H9 (cell line): ENCODE results near the gene RHBDF1. TPM values are rescaled to one million over a fixed set of nuclear protein-coding genes. Genes with fewer than 3 reads are reported as not detected.

Source experiments
- DNase-seq: peaks from one replicate; pipeline ENCODE4 v3.0.0-alpha.2; 2017
- H2AFZ ChIP-seq: one replicate; pipeline ENCODE4 v1.6.1; 2013; ENCODE audit warnings: mild to moderate bottlenecking, low read length, control low read depth, moderate library complexity
- H2AK5ac ChIP-seq: 2 replicates; pipeline ENCODE4 v1.6.1; 2013; ENCODE audit warnings: low read length, control low read depth, mixed read lengths; ENCODE audit not compliant: insufficient read length
- H2BK120ac ChIP-seq: one replicate; pipeline ENCODE4 v1.6.1; 2013; ENCODE audit warnings: low read depth, mild to moderate bottlenecking, low read length, control low read depth, inconsistent platforms; ENCODE audit not compliant: poor library complexity, severe bottlenecking
- H2BK12ac ChIP-seq: 2 replicates; pipeline ENCODE4 v1.6.1; 2013; ENCODE audit warnings: low read length, control low read depth, mixed read lengths, low read depth; ENCODE audit not compliant: insufficient read length
- H2BK15ac ChIP-seq: 2 replicates; pipeline ENCODE4 v1.6.1; 2013; ENCODE audit warnings: low read depth, low read length, control low read depth
- H2BK20ac ChIP-seq: one replicate; pipeline ENCODE4 v1.6.1; 2013; ENCODE audit warnings: low read depth, mild to moderate bottlenecking, low read length, control low read depth, inconsistent platforms; ENCODE audit not compliant: poor library complexity, severe bottlenecking
- H2BK5ac ChIP-seq: 2 replicates; pipeline ENCODE4 v1.6.1; 2013; ENCODE audit warnings: low read length, control low read depth, mixed read lengths; ENCODE audit not compliant: insufficient read length
- H3K14ac ChIP-seq: 2 replicates; pipeline ENCODE4 v1.6.1; 2013; ENCODE audit warnings: low read length, control low read depth; ENCODE audit not compliant: insufficient read depth
- H3K18ac ChIP-seq: 2 replicates; pipeline ENCODE4 v1.6.1; 2013; ENCODE audit warnings: low read depth, mild to moderate bottlenecking, mixed read lengths, low read length, control low read depth; ENCODE audit not compliant: insufficient read length
- H3K23ac ChIP-seq: 2 replicates; pipeline ENCODE4 v1.6.1; 2013; ENCODE audit warnings: low read length, control low read depth, mixed read lengths, low read depth; ENCODE audit not compliant: insufficient read length
- H3K23me2 ChIP-seq: 2 replicates; pipeline ENCODE4 v1.6.1; 2013; ENCODE audit warnings: low read depth, mild to moderate bottlenecking, mixed read lengths, low read length, control low read depth; ENCODE audit not compliant: insufficient read length, poor library complexity, severe bottlenecking
- H3K27ac ChIP-seq: 2 replicates; pipeline ENCODE4 v1.5.1; 2013; ENCODE audit warnings: low read length, control low read depth, mixed read lengths, low read depth; ENCODE audit not compliant: insufficient read length
- H3K27me3 ChIP-seq: 2 replicates; pipeline ENCODE4 v1.6.1; 2013; ENCODE audit warnings: low read length, control low read depth, inconsistent platforms; ENCODE audit not compliant: insufficient read depth
- H3K4ac ChIP-seq: 2 replicates; pipeline ENCODE4 v1.6.1; 2013; ENCODE audit warnings: low read depth, mild to moderate bottlenecking, control low read depth, inconsistent platforms, low read length, moderate library complexity
- H3K4me1 ChIP-seq: 2 replicates; pipeline ENCODE4 v1.6.1; 2013; ENCODE audit warnings: low read length, control low read depth, inconsistent platforms; ENCODE audit not compliant: insufficient read depth
- H3K4me2 ChIP-seq: 2 replicates; pipeline ENCODE4 v1.6.1; 2013; ENCODE audit warnings: low read length, control low read depth, mixed read lengths; ENCODE audit not compliant: insufficient read length, insufficient read depth
- H3K56ac ChIP-seq: 2 replicates; pipeline ENCODE4 v1.6.1; 2013; ENCODE audit warnings: low read depth, mild to moderate bottlenecking, mixed read lengths, low read length, control low read depth; ENCODE audit not compliant: insufficient read length
- H3K79me1 ChIP-seq: 2 replicates; pipeline ENCODE4 v1.6.1; 2013; ENCODE audit warnings: low read depth, mild to moderate bottlenecking, moderate library complexity, low read length, control low read depth, inconsistent platforms; ENCODE audit not compliant: insufficient read depth, poor library complexity, severe bottlenecking
- H3K79me2 ChIP-seq: 2 replicates; pipeline ENCODE4 v1.6.1; 2013; ENCODE audit warnings: low read length, control low read depth, inconsistent platforms; ENCODE audit not compliant: insufficient read depth
- H3K9ac ChIP-seq: 2 replicates; pipeline ENCODE4 v1.6.1; 2013; ENCODE audit warnings: low read length, control low read depth, mixed read lengths; ENCODE audit not compliant: insufficient read length; ENCODE audit errors: extremely low read depth
- H3K9me3 ChIP-seq: one replicate; pipeline ENCODE4 v1.6.1; 2013; ENCODE audit warnings: low read depth, low read length, inconsistent platforms; ENCODE audit not compliant: control insufficient read depth
- H3T11ph ChIP-seq: one replicate; pipeline ENCODE4 v1.6.1; 2013; ENCODE audit warnings: mild to moderate bottlenecking, low read length, control low read depth, inconsistent platforms
- H4K20me1 ChIP-seq: one replicate; pipeline ENCODE4 v1.6.1; 2013; ENCODE audit not compliant: control insufficient read depth, insufficient read length, insufficient read depth
- H4K5ac ChIP-seq: 2 replicates; pipeline ENCODE4 v1.6.1; 2013; ENCODE audit warnings: low read depth, mild to moderate bottlenecking, mixed read lengths, low read length, control low read depth; ENCODE audit not compliant: insufficient read length
- H4K8ac ChIP-seq: replicated peaks from 2 replicates; pipeline ENCODE4 v1.6.1; 2013; ENCODE audit warnings: low read length, control low read depth, mixed read lengths, low read depth; ENCODE audit not compliant: insufficient read length
- H4K91ac ChIP-seq: 2 replicates; pipeline ENCODE4 v1.6.1; 2013; ENCODE audit warnings: low read depth, mild to moderate bottlenecking, moderate library complexity, mixed read lengths, low read length, control low read depth; ENCODE audit not compliant: insufficient read length
- H3K27ac Mint-ChIP-seq, 3 experiments: 2 replicates in 2 of 3; 3 replicates in 1 of 3; pipeline ENCODE4 v1.8.0; 2020 to 2021; ENCODE audit warnings: mixed read lengths in 3 of 3, mild to moderate bottlenecking in 1 of 3, moderate library complexity in 1 of 3
- H3K27me3 Mint-ChIP-seq: 2 replicates; pipeline ENCODE4 v1.8.0; 2021; ENCODE audit warnings: low read depth, mild to moderate bottlenecking, moderate library complexity, mixed read lengths
- H3K36me3 Mint-ChIP-seq, 3 experiments: 2 replicates in 2 of 3; 3 replicates in 1 of 3; pipeline ENCODE4 v1.8.0; 2020 to 2021; ENCODE audit warnings: low read depth in 3 of 3, mixed read lengths in 3 of 3; ENCODE audit not compliant: insufficient read depth in 1 of 3
- H3K4me1 Mint-ChIP-seq, 2 experiments: 2 replicates each; pipeline ENCODE4 v1.8.0; 2020; ENCODE audit warnings: mixed read lengths in 2 of 2
- H3K4me3 Mint-ChIP-seq, 2 experiments: 2 replicates in 1 of 2; 3 replicates in 1 of 2; pipeline ENCODE4 v1.8.0; 2020 to 2021; ENCODE audit warnings: mild to moderate bottlenecking in 2 of 2, mixed read lengths in 2 of 2, moderate library complexity in 1 of 2
- H3K9me3 Mint-ChIP-seq, 2 experiments: 2 replicates in 1 of 2; 3 replicates in 1 of 2; pipeline ENCODE4 v1.8.0; 2020; ENCODE audit warnings: mild to moderate bottlenecking in 2 of 2, mixed read lengths in 2 of 2, moderate library complexity in 1 of 2
- WGBS: extraction: QIAGEN DNeasy Blood & Tissue Kit; methylation state at CpG from one replicate; pipeline ENCODE4 v1.1.7; 2013; ENCODE audit warnings: missing lambda C conversion rate, low lambda C conversion rate, mixed read lengths; ENCODE audit not compliant: insufficient read length; ENCODE audit errors: extremely low coverage; 5-methylcytosine and 5-hydroxymethylcytosine counted together
- total RNA-seq: library from RNA; stranded (reverse); gene quantifications from 2 replicates; pipeline ENCODE4 v1.2.1, GENCODE V29; 2021
- TF ChIP-seq, protein P1 (sequence below): fragments of 200-600 bp; sonication (generic); conservative IDR thresholded peaks from 3 replicates; pipeline ENCODE4 v1.8.0; 2021; ENCODE audit warnings: antibody characterized with exemption, mild to moderate bottlenecking

The RHBDF1 gene
- total RNA-seq, 1 experiment from 2014 or later: 34.6 TPM

GRCh38 chr16:104928-105327, 32.5 kb upstream of the RHBDF1 start:
- no peak overlapping the region for H3K27ac ChIP-seq
- no peaks in the 10 kb centered on the region for H3K23me2 ChIP-seq
- H2BK120ac ChIP-seq: no peak overlapping the region
- H3K27me3 Mint-ChIP-seq: no peaks in the 10 kb centered on the region
- H3K9me3 Mint-ChIP-seq: no peaks in the 10 kb centered on the region
- H3K79me2 ChIP-seq: no peaks in the 10 kb centered on the region
- no peak overlapping the region for H3K56ac ChIP-seq
- TF ChIP-seq, protein P1, sequence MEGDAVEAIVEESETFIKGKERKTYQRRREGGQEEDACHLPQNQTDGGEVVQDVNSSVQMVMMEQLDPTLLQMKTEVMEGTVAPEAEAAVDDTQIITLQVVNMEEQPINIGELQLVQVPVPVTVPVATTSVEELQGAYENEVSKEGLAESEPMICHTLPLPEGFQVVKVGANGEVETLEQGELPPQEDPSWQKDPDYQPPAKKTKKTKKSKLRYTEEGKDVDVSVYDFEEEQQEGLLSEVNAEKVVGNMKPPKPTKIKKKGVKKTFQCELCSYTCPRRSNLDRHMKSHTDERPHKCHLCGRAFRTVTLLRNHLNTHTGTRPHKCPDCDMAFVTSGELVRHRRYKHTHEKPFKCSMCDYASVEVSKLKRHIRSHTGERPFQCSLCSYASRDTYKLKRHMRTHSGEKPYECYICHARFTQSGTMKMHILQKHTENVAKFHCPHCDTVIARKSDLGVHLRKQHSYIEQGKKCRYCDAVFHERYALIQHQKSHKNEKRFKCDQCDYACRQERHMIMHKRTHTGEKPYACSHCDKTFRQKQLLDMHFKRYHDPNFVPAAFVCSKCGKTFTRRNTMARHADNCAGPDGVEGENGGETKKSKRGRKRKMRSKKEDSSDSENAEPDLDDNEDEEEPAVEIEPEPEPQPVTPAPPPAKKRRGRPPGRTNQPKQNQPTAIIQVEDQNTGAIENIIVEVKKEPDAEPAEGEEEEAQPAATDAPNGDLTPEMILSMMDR: no peak
- H4K20me1 ChIP-seq: no peaks in the 10 kb centered on the region
- no CpG with 5 or more reads among the region's 3 CpGs for WGBS
- H2BK12ac ChIP-seq: no peak overlapping the region
- no peak overlapping the region for H3K14ac ChIP-seq
- no peak overlapping the region for H3K23ac ChIP-seq
- no peak overlapping the region for H2BK15ac ChIP-seq
- no peak overlapping the region for H3K4me3 Mint-ChIP-seq
- no peak for DNase-seq
- no peaks in the 10 kb centered on the region for H3K4me1 ChIP-seq
- no peak overlapping the region for H3K4ac ChIP-seq
- H3K36me3 Mint-ChIP-seq: peaks cover 1 to 39% (median 14%) of the 10 kb centered on the region in 3 experiments; a peak in 5 of 7 replicates
- no peak overlapping the region for H2BK20ac ChIP-seq
- no peak overlapping the region for H3T11ph ChIP-seq
- no peak overlapping the region for H4K8ac ChIP-seq
- peaks cover 14 to 18% of the 10 kb centered on the region in 2 experiments for H3K4me1 Mint-ChIP-seq
- H3K9me3 ChIP-seq: no peaks in the 10 kb centered on the region
- no peak overlapping the region for H4K5ac ChIP-seq
- H3K79me1 ChIP-seq: no peaks in the 10 kb centered on the region
- no peak overlapping the region for H3K9ac ChIP-seq
- peak overlapping the region in 1 of 3 experiments; percentile 14; a peak in 1 of 7 replicates for H3K27ac Mint-ChIP-seq
- H3K4me2 ChIP-seq: no peak overlapping the region
- no peak overlapping the region for H3K18ac ChIP-seq
- no peaks in the 10 kb centered on the region for H3K27me3 ChIP-seq
- H2AK5ac ChIP-seq: no peak overlapping the region
- H4K91ac ChIP-seq: no peak overlapping the region
- no peak overlapping the region for H2AFZ ChIP-seq
- H2BK5ac ChIP-seq: no peak overlapping the region
